ENCODE data around the gene ACER2.

DNA sequence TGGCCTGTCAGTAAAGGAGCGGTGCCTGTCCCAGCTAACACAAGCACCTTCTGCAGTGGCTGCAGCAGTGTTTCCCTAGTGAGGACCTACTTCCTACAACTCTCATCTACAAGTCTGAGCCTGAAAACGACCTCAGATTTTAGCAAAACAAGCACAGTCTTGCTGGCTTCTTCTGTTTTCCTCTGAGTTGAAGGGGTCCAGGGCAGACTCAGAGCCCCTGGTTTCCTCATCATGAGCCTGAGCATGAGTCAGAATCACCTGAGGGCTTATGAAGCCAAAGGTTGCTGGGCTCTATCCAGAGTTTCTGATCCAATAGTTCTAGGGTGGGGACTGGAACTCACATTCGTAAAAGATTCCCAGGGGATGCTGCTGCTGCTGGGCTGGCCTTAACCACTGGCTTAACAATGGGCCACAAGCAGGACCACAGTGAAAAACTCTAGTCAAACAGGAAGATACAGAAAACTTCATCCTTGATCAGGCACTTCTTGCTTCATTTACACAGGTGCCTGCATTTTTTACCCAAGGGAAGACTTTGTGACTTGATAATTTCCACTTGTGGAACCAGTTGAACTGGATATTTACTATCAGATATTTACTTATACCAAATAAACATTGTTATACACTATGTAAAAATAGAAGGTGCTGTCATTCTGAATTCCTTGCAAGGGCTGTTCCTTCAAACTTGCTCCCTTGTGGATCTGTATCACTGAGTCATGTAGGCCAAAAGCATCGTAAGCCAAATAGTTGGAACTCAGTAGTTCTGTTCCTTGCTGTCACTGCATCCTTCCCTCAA lies 4.3 kb upstream of the ACER2 start:
- TF ChIP-seq SUZ12 (IDR thresholded peaks at IDR 0.05; ENCODE audit: extremely low read depth, insufficient read depth, insufficient read length) (no peak), ZNF274 (IDR thresholded peaks at IDR 0.05; ENCODE audit: low read depth, low read length) (no peak), YY1 (IDR thresholded peaks at IDR 0.05; ENCODE audit: insufficient read depth, insufficient read length) (no peak)

All from NT2/D1 (cell line).